Mesendoderm (in vitro differentiated cells): ENCODE results near the gene CCDC51.

ENCODE experiments used
- DNase-seq: peaks from one replicate; pipeline ENCODE4 v3.0.0; 2013
- H2AK5ac ChIP-seq: 2 replicates; pipeline ENCODE4 v1.6.1; 2013; ENCODE audit warnings: low read length, inconsistent platforms
- H2BK120ac ChIP-seq: 2 replicates; pipeline ENCODE4 v1.6.1; 2013; ENCODE audit warnings: low read depth, mild to moderate bottlenecking, low read length, moderate library complexity, mixed read lengths
- H2BK15ac ChIP-seq: replicated peaks from 2 replicates; pipeline ENCODE4 v1.6.1; 2013; ENCODE audit warnings: low read depth, mild to moderate bottlenecking, moderate library complexity
- H2BK5ac ChIP-seq: 2 replicates; pipeline ENCODE4 v1.6.1; 2013; ENCODE audit warnings: low read length, inconsistent platforms
- H3K18ac ChIP-seq: 2 replicates; pipeline ENCODE4 v1.6.1; 2013; ENCODE audit warnings: mild to moderate bottlenecking, low read length, mixed read lengths
- H3K23ac ChIP-seq: one replicate; pipeline ENCODE4 v1.6.1; 2013; ENCODE audit warnings: low read length
- H3K27ac ChIP-seq: 2 replicates; pipeline ENCODE4 v1.5.1; 2013; ENCODE audit warnings: low read depth, mild to moderate bottlenecking, inconsistent platforms, low read length, moderate library complexity
- H3K27me3 ChIP-seq: 2 replicates; pipeline ENCODE4 v1.6.1; 2013; ENCODE audit warnings: low read length, control low read depth, mild to moderate bottlenecking, inconsistent platforms; ENCODE audit not compliant: insufficient read depth, poor library complexity
- H3K36me3 ChIP-seq: 2 replicates; pipeline ENCODE4 v1.6.1; 2013; ENCODE audit warnings: low read length, inconsistent platforms; ENCODE audit not compliant: control insufficient read depth, insufficient read depth
- H3K4ac ChIP-seq: one replicate; pipeline ENCODE4 v1.6.1; 2013; ENCODE audit warnings: low read depth, mild to moderate bottlenecking, low read length, moderate library complexity
- H3K4me1 ChIP-seq: 2 replicates; pipeline ENCODE4 v1.6.1; 2013; ENCODE audit warnings: low read depth, low read length, inconsistent platforms; ENCODE audit not compliant: control insufficient read depth
- H3K4me2 ChIP-seq: 2 replicates; pipeline ENCODE4 v1.6.1; 2013; ENCODE audit warnings: low read length
- H3K4me3 ChIP-seq: 2 replicates; pipeline ENCODE4 v1.5.1; 2013; ENCODE audit warnings: mild to moderate bottlenecking, low read length
- H3K56ac ChIP-seq: one replicate; pipeline ENCODE4 v1.6.1; 2013; ENCODE audit warnings: low read length
- H3K79me1 ChIP-seq: 2 replicates; pipeline ENCODE4 v1.6.1; 2013; ENCODE audit warnings: low read length, inconsistent platforms
- H3K79me2 ChIP-seq: 2 replicates; pipeline ENCODE4 v1.6.1; 2013; ENCODE audit warnings: mild to moderate bottlenecking, low read length; ENCODE audit not compliant: control insufficient read depth, insufficient read depth
- H3K9ac ChIP-seq: 2 replicates; pipeline ENCODE4 v1.6.1; 2013; ENCODE audit warnings: low read length, inconsistent platforms
- H4K5ac ChIP-seq: one replicate; pipeline ENCODE4 v1.6.1; 2013; ENCODE audit warnings: low read length
- H4K8ac ChIP-seq: one replicate; pipeline ENCODE4 v1.6.1; 2013; ENCODE audit warnings: low read depth, mild to moderate bottlenecking, control low read depth, low read length, moderate library complexity
- WGBS: extraction: QIAGEN DNeasy Blood & Tissue Kit; methylation state at CpG from one replicate; pipeline ENCODE4 v1.1.7; 2013; ENCODE audit warnings: low lambda C conversion rate, missing lambda C conversion rate; ENCODE audit not compliant: insufficient coverage; ENCODE audit errors: extremely low coverage; 5-methylcytosine and 5-hydroxymethylcytosine counted together

The CCDC51 gene

DNA sequence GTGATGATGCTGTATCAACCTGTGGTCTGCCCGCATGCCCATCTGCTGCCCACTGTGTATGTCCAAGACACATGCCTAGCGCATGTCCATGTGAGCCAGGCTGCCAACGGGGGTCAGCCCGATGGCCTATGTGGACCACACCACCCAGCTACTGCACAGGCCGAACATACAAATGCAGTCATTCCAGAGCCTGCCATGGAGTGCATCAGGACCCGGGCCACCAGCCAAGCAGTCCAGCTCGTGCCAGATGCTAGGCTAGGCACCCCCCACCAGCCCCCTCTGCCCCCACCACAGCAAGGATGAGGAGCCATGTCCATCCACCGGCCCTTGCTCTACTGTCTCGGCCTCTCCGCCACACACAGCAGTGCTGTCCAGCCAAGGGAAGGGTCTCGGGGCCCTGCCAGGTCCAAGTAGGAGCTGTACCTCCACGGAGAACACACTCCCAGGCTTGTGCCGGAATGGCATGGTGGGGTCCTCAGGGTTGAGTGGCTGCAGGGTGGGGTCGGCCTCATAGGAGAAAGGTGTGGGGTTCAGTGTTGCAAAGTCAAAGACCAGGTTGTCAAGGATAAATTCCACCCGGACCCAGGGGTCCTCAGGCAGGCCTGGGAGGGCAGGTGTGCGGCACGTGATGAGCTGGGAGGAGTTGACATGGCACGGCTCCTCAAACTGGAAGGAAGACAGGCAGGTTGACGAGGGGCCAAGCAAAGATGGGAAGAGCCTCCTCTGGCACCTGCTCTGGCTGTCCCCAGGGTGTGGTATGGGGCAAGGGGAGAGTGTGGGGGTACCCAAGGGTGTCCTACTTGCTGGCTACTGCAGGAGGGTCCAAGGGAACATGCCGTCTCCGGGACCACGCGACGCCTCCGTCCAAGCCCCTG lies 25.3 kb downstream of the CCDC51 start:
- no peak overlapping the region for H3K4ac ChIP-seq
- no peak overlapping the region for H2BK5ac ChIP-seq
- no peak overlapping the region for H3K56ac ChIP-seq
- no peak overlapping the region for H2BK15ac ChIP-seq
- no CpG with 5 or more reads among the region's 25 CpGs for WGBS
- no peaks in the 10 kb centered on the region for H3K79me1 ChIP-seq
- H2BK120ac ChIP-seq, result no peak overlapping the region
- no peak overlapping the region for H3K23ac ChIP-seq
- no peak overlapping the region for H3K27ac ChIP-seq
- H3K9ac ChIP-seq, result no peak overlapping the region
- no peak overlapping the region for H4K5ac ChIP-seq
- DNase-seq, result no peak
- no peaks in the 10 kb centered on the region for H3K4me1 ChIP-seq
- no peak overlapping the region for H3K18ac ChIP-seq
- H4K8ac ChIP-seq, result no peak overlapping the region
- H3K4me3 ChIP-seq, result no peak overlapping the region
- peaks cover 30% of the 10 kb centered on the region for H3K36me3 ChIP-seq
- H2AK5ac ChIP-seq, result no peak overlapping the region
- no peaks in the 10 kb centered on the region for H3K79me2 ChIP-seq
- no peaks in the 10 kb centered on the region for H3K27me3 ChIP-seq
- no peak overlapping the region for H3K4me2 ChIP-seq

GRCh38 chr3:48413611-48414010 lies 26.3 kb downstream of the CCDC51 start:
- no peak for DNase-seq
- Histone ChIP-seq H2AK5ac (no peak overlapping the region), H3K27ac (no peak overlapping the region), H3K56ac (no peak overlapping the region), H2BK15ac (no peak overlapping the region), H3K4me3 (no peak overlapping the region), H3K36me3 (peaks cover 30% of the 10 kb centered on the region), H3K23ac (no peak overlapping the region), H3K9ac (no peak overlapping the region), H3K4me1 (no peaks in the 10 kb centered on the region), H3K18ac (no peak overlapping the region), H4K5ac (no peak overlapping the region), H2BK120ac (no peak overlapping the region), H3K4me2 (no peak overlapping the region), H4K8ac (no peak overlapping the region), H3K79me2 (no peaks in the 10 kb centered on the region), H3K27me3 (no peaks in the 10 kb centered on the region), H2BK5ac (no peak overlapping the region), H3K79me1 (no peaks in the 10 kb centered on the region), H3K4ac (no peak overlapping the region)
- WGBS, result no CpG with 5 or more reads among the region's 14 CpGs

DNA sequence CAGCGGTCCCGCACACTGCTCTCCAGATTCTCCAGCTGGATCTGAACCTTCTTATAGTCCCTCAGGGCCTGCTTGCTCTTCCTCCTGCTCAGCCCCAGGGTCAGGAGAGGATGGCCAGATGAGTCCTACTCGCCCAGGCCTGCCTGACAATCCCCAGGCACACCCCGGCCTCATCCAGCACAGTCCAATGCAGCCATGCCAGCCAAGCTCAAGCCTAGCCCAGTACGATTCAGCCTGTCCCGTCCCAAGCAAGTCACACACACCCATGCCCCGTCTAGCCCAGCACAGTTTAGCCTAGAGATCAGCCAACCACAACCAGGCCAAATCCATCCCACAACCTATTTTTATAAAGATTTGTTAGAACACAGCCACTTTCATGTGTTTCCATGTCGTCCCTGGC lies 26.8 kb downstream of the CCDC51 start:
- no CpG with 5 or more reads among the region's 8 CpGs for WGBS
- Histone ChIP-seq H3K9ac (no peak overlapping the region), H2BK5ac (no peak overlapping the region)

DNA sequence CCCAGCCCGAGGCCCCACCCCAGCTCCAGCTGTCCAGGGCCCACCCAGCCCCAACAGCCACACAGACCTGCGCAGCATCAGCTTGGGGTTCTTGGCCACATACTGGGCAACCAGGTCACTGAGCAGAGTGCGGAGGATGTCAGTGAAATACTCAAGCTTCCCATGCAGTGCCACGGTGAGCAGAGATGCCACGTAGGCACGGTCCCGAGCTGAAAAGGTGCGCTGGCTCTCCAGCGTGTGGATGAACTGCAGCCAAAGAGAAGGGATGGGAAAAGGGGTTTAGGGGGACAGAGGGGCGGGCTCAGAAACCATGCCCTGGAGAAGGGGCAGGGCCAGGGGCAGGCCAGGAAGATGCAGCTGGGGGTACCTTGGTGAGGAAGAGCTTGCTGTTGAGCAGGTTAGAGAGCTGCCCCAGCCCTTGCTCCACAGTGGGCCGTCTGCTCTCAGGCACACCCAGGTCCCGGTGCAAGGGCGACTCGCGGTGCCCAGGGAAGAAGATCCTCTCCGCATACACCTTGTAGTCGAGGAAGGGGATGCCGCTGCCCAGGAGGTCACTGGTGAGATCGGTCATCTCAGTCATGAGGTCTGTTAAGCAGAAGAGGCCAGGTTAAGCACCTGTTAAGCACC lies 27.4 kb downstream of the CCDC51 start:
- no peak overlapping the region for H2AK5ac ChIP-seq
- H3K4me1 ChIP-seq, result no peaks in the 10 kb centered on the region
- DNase-seq, result no peak
- H3K4ac ChIP-seq, result no peak overlapping the region
- no peak overlapping the region for H3K4me3 ChIP-seq
- no peak overlapping the region for H2BK15ac ChIP-seq
- no peak overlapping the region for H4K8ac ChIP-seq
- H3K27me3 ChIP-seq, result no peaks in the 10 kb centered on the region
- H2BK5ac ChIP-seq, result no peak overlapping the region
- no CpG with 5 or more reads among the region's 19 CpGs for WGBS
- no peaks in the 10 kb centered on the region for H3K79me1 ChIP-seq
- no peak overlapping the region for H3K18ac ChIP-seq
- H3K79me2 ChIP-seq, result no peaks in the 10 kb centered on the region
- no peak overlapping the region for H3K4me2 ChIP-seq
- H3K56ac ChIP-seq, result no peak overlapping the region
- peaks cover 27% of the 10 kb centered on the region for H3K36me3 ChIP-seq
- H3K23ac ChIP-seq, result no peak overlapping the region
- H3K9ac ChIP-seq, result no peak overlapping the region
- H2BK120ac ChIP-seq, result no peak overlapping the region
- H4K5ac ChIP-seq, result no peak overlapping the region
- no peak overlapping the region for H3K27ac ChIP-seq

More for the DNA sequence above, 26.8 kb downstream of the CCDC51 start:
- no peaks in the 10 kb centered on the region for H3K79me1 ChIP-seq
- H3K36me3 ChIP-seq, result peaks cover 29% of the 10 kb centered on the region
- no peaks in the 10 kb centered on the region for H3K27me3 ChIP-seq
- H2BK120ac ChIP-seq, result no peak overlapping the region
- H3K4me2 ChIP-seq, result no peak overlapping the region
- H2BK15ac ChIP-seq, result no peak overlapping the region
- no peak overlapping the region for H3K4ac ChIP-seq
- no peaks in the 10 kb centered on the region for H3K4me1 ChIP-seq
- H3K79me2 ChIP-seq, result no peaks in the 10 kb centered on the region
- no peak overlapping the region for H3K27ac ChIP-seq
- H4K8ac ChIP-seq, result no peak overlapping the region
- no peak overlapping the region for H2AK5ac ChIP-seq
- no peak overlapping the region for H4K5ac ChIP-seq
- DNase-seq, result no peak
- no peak overlapping the region for H3K4me3 ChIP-seq
- no peak overlapping the region for H3K56ac ChIP-seq
- H3K23ac ChIP-seq, result no peak overlapping the region
- no peak overlapping the region for H3K18ac ChIP-seq

GRCh38 chr3:48411606-48412374 lies 28.1 kb downstream of the CCDC51 start:
- H3K27me3 ChIP-seq, result no peaks in the 10 kb centered on the region
- no peak for DNase-seq
- H4K5ac ChIP-seq, result no peak overlapping the region
- no peak overlapping the region for H3K56ac ChIP-seq
- no peak overlapping the region for H3K4me2 ChIP-seq
- H2AK5ac ChIP-seq, result no peak overlapping the region
- no peak overlapping the region for H2BK120ac ChIP-seq
- H3K4ac ChIP-seq, result no peak overlapping the region
- no peaks in the 10 kb centered on the region for H3K4me1 ChIP-seq
- no peak overlapping the region for H2BK15ac ChIP-seq
- H3K27ac ChIP-seq, result no peak overlapping the region
- no peak overlapping the region for H3K4me3 ChIP-seq
- H3K23ac ChIP-seq, result no peak overlapping the region
- no peaks in the 10 kb centered on the region for H3K79me1 ChIP-seq
- H3K36me3 ChIP-seq, result peaks cover 29% of the 10 kb centered on the region
- H3K79me2 ChIP-seq, result no peaks in the 10 kb centered on the region
- H4K8ac ChIP-seq, result no peak overlapping the region
- H2BK5ac ChIP-seq, result no peak overlapping the region
- H3K9ac ChIP-seq, result no peak overlapping the region
- no CpG with 5 or more reads among the region's 11 CpGs for WGBS
- H3K18ac ChIP-seq, result no peak overlapping the region
